HEK293T (cell line): Measurements from ENCODE around the gene FCGBP.

Experiments
- ARNT ChIP-seq: fragments of 450-650 bp; IDR thresholded peaks from 2 replicates; pipeline ENCODE4 v1.6.1; 2017; ENCODE audit warnings: mild to moderate bottlenecking
- BHLHE40 ChIP-seq: fragments of 450-650 bp; IDR thresholded peaks from 2 replicates; pipeline ENCODE4 v1.6.1; 2016; ENCODE audit warnings: mild to moderate bottlenecking, moderate library complexity, borderline replicate concordance
- CTBP1 ChIP-seq: fragments of 450-650 bp; IDR thresholded peaks from 2 replicates; pipeline ENCODE4 v1.6.1; 2016; ENCODE audit warnings: borderline replicate concordance
- ELF4 ChIP-seq: fragments of 450-650 bp; IDR thresholded peaks from 2 replicates; pipeline ENCODE4 v1.6.1; 2017; ENCODE audit warnings: antibody characterized with exemption
- FOXA1 ChIP-seq: fragments of 450-650 bp; IDR thresholded peaks from 2 replicates; pipeline ENCODE4 v1.6.1; 2016; ENCODE audit warnings: mild to moderate bottlenecking
- FOXK2 ChIP-seq: fragments of 450-650 bp; IDR thresholded peaks from 2 replicates; pipeline ENCODE4 v1.6.1; 2016; ENCODE audit warnings: mild to moderate bottlenecking
- FOXM1 ChIP-seq: fragments of 450-650 bp; IDR thresholded peaks from 2 replicates; pipeline ENCODE4 v1.6.1; 2017; ENCODE audit warnings: mild to moderate bottlenecking, borderline replicate concordance
- HDGF ChIP-seq: fragments of 450-650 bp; IDR thresholded peaks from 2 replicates; pipeline ENCODE4 v1.6.1; 2017; ENCODE audit warnings: antibody characterized with exemption, borderline replicate concordance
- L3MBTL2 ChIP-seq: fragments of 450-650 bp; conservative IDR thresholded peaks from 2 replicates; pipeline ENCODE4 v1.6.1; 2016; ENCODE audit warnings: mild to moderate bottlenecking
- NFRKB ChIP-seq: fragments of 450-650 bp; IDR thresholded peaks from 2 replicates; pipeline ENCODE4 v1.6.1; 2016; ENCODE audit warnings: mild to moderate bottlenecking, moderate library complexity
- SP1 ChIP-seq: fragments of 450-650 bp; IDR thresholded peaks from 2 replicates; pipeline ENCODE4 v1.6.1; 2017
- SUZ12 ChIP-seq: fragments of 450-650 bp; IDR thresholded peaks from 2 replicates; pipeline ENCODE4 v1.6.1; 2016; ENCODE audit warnings: mild to moderate bottlenecking
- TARDBP ChIP-seq: fragments of 450-650 bp; IDR thresholded peaks from 2 replicates; pipeline ENCODE4 v1.6.1; 2016
- TF ChIP-seq, protein P1 (sequence below): fragments of 450-650 bp; IDR thresholded peaks from 2 replicates; pipeline ENCODE4 v1.6.1; 2016

DNA sequence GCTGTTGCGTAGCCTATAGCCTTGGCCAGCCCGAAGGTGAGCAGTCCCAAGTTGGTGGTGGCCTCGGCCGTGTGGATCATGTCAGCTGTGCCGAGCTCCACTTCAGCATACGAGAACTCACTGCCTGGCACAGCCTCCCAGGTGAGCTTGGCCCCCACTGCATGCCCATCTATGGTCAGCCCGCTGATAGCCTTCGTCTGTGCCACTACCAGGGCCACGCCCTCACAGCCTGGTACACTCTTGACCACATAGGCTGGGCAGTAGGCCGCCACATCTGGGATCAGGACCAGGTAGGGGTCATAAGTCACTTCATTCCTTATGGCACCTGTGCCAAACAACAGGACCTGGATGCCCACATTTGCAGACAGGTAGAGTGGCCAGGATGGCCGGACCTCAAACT is 7.4 kb downstream of the FCGBP start:
- TF ChIP-seq ARNT (no peak), SP1 (no peak), FOXM1 (no peak), NFRKB (no peak), SUZ12 (no peak), L3MBTL2 (no peak), BHLHE40 (no peak), HDGF (no peak), TARDBP (no peak), CTBP1 (no peak), FOXK2 (no peak), FOXA1 (no peak), ELF4 (no peak)
- TF ChIP-seq, protein P1, sequence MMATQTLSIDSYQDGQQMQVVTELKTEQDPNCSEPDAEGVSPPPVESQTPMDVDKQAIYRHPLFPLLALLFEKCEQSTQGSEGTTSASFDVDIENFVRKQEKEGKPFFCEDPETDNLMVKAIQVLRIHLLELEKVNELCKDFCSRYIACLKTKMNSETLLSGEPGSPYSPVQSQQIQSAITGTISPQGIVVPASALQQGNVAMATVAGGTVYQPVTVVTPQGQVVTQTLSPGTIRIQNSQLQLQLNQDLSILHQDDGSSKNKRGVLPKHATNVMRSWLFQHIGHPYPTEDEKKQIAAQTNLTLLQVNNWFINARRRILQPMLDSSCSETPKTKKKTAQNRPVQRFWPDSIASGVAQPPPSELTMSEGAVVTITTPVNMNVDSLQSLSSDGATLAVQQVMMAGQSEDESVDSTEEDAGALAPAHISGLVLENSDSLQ = no peak
